Adipocyte (in vitro differentiated cells): ENCODE data around the gene DNAH11.
A peak's percentile ranks its signal among the peaks of the same experiment; 100 is the strongest.

Experiments used
- DNase-seq: peaks from one replicate; pipeline ENCODE4 v3.0.0-alpha.2; 2015; ENCODE audit warnings: low read depth
- H3K27me3 ChIP-seq: replicated peaks from 2 replicates; pipeline ENCODE4 v1.7.0; 2013; ENCODE audit warnings: mild to moderate bottlenecking, low read length, moderate library complexity; ENCODE audit not compliant: control insufficient read depth, insufficient read depth
- H3K36me3 ChIP-seq: 2 replicates; pipeline ENCODE4 v1.7.0; 2013; ENCODE audit warnings: low read length, mild to moderate bottlenecking, moderate library complexity; ENCODE audit not compliant: control insufficient read depth, insufficient read depth, severe bottlenecking
- H3K4me1 ChIP-seq: 2 replicates; pipeline ENCODE4 v1.7.0; 2013; ENCODE audit warnings: mild to moderate bottlenecking, low read length, moderate library complexity; ENCODE audit not compliant: control insufficient read depth, insufficient read depth
- H3K4me3 ChIP-seq: 2 replicates; pipeline ENCODE4 v1.7.0; 2013; ENCODE audit warnings: mild to moderate bottlenecking, low read length, moderate library complexity
- H3K9ac ChIP-seq: 2 replicates; pipeline ENCODE4 v1.7.0; 2013; ENCODE audit warnings: mild to moderate bottlenecking, low read length, moderate library complexity
- H3K9me3 ChIP-seq: 2 replicates; pipeline ENCODE4 v1.7.0; 2013; ENCODE audit warnings: mild to moderate bottlenecking, low read length, moderate library complexity; ENCODE audit not compliant: control insufficient read depth

Gene DNAH11

GRCh38 chr7:21562385-21562784, 19.5 kb downstream of the DNAH11 start:
- DNase-seq: no peak
- Histone ChIP-seq H3K9me3 (no peaks in the 10 kb centered on the region), H3K36me3 (no peaks in the 10 kb centered on the region), H3K9ac (no peak overlapping the region), H3K27me3 (no peaks in the 10 kb centered on the region), H3K4me3 (no peak overlapping the region), H3K4me1 (no peaks in the 10 kb centered on the region)

- Histone ChIP-seq H3K4me3 (no peak overlapping the region), H3K36me3 (no peaks in the 10 kb centered on the region), H3K27me3 (peaks cover 3% of the 10 kb centered on the region), H3K9ac (no peak overlapping the region), H3K4me1 (no peaks in the 10 kb centered on the region), H3K9me3 (no peaks in the 10 kb centered on the region)
- no peak for DNase-seq
Observed at GRCh38 chr7:21565614-21566013, 22.8 kb downstream of the DNAH11 start.

- no peak for DNase-seq
- Histone ChIP-seq H3K9ac (no peak overlapping the region), H3K27me3 (peaks cover 3% of the 10 kb centered on the region), H3K4me3 (no peak overlapping the region), H3K4me1 (no peaks in the 10 kb centered on the region), H3K9me3 (no peaks in the 10 kb centered on the region), H3K36me3 (no peaks in the 10 kb centered on the region)
Observed at GRCh38 chr7:21566094-21566493, 23.3 kb downstream of the DNAH11 start.

GRCh38 chr7:21568762-21569161, 25.9 kb downstream of the DNAH11 start:
- H3K9ac ChIP-seq: no peak overlapping the region
- H3K27me3 ChIP-seq: peaks cover 3% of the 10 kb centered on the region
- no peak for DNase-seq
- no peaks in the 10 kb centered on the region for H3K36me3 ChIP-seq
- no peak overlapping the region for H3K4me3 ChIP-seq
- H3K4me1 ChIP-seq: no peaks in the 10 kb centered on the region
- H3K9me3 ChIP-seq: no peaks in the 10 kb centered on the region

- Histone ChIP-seq H3K9me3 (no peaks in the 10 kb centered on the region), H3K27me3 (peaks cover 3% of the 10 kb centered on the region), H3K4me3 (no peak overlapping the region), H3K9ac (no peak overlapping the region), H3K4me1 (no peaks in the 10 kb centered on the region), H3K36me3 (no peaks in the 10 kb centered on the region)
- no peak for DNase-seq
Observed at GRCh38 chr7:21572331-21573313, 29.8 kb downstream of the DNAH11 start.

GRCh38 chr7:21579341-21580072, 36.7 kb downstream of the DNAH11 start:
- peaks cover 13% of the 10 kb centered on the region for H3K4me1 ChIP-seq
- H3K9ac ChIP-seq: peak overlapping the region; percentile 17
- no peaks in the 10 kb centered on the region for H3K27me3 ChIP-seq

GRCh38 chr7:21580073-21580521, 37.3 kb downstream of the DNAH11 start:
- Histone ChIP-seq H3K27me3 (no peaks in the 10 kb centered on the region), H3K9ac (peak overlapping the region; percentile 17), H3K4me3 (no peak overlapping the region), H3K9me3 (peaks cover 3% of the 10 kb centered on the region), H3K36me3 (no peaks in the 10 kb centered on the region), H3K4me1 (peaks cover 13% of the 10 kb centered on the region)
- DNase-seq: peak; percentile 73

More at GRCh38 chr7:21579341-21580072, 36.7 kb downstream of the DNAH11 start:
- DNase-seq: no peak
- no peaks in the 10 kb centered on the region for H3K36me3 ChIP-seq
- peaks cover 3% of the 10 kb centered on the region for H3K9me3 ChIP-seq
- no peak overlapping the region for H3K4me3 ChIP-seq

GRCh38 chr7:21585070-21585724, 42.4 kb downstream of the DNAH11 start:
- Histone ChIP-seq H3K9me3 (peaks cover 3% of the 10 kb centered on the region), H3K4me1 (peaks cover 5% of the 10 kb centered on the region), H3K9ac (no peak overlapping the region), H3K36me3 (no peaks in the 10 kb centered on the region), H3K27me3 (no peaks in the 10 kb centered on the region), H3K4me3 (no peak overlapping the region)
- DNase-seq: no peak

- Histone ChIP-seq H3K9ac (no peak overlapping the region), H3K4me3 (no peak overlapping the region), H3K27me3 (no peaks in the 10 kb centered on the region), H3K36me3 (no peaks in the 10 kb centered on the region), H3K4me1 (no peaks in the 10 kb centered on the region), H3K9me3 (peaks cover 3% of the 10 kb centered on the region)
- no peak for DNase-seq
Observed at GRCh38 chr7:21587139-21587784, 44.4 kb downstream of the DNAH11 start.

- Histone ChIP-seq H3K9ac (no peak overlapping the region), H3K36me3 (no peaks in the 10 kb centered on the region), H3K9me3 (peaks cover 4% of the 10 kb centered on the region), H3K4me3 (no peak overlapping the region), H3K4me1 (no peaks in the 10 kb centered on the region), H3K27me3 (no peaks in the 10 kb centered on the region)
- DNase-seq: no peak
Observed at GRCh38 chr7:21596801-21597200, 54.0 kb downstream of the DNAH11 start.
